HEK293T (cell line): ENCODE data around the gene RFX1.

Experiments used
- BHLHE40 ChIP-seq: fragments of 450-650 bp; IDR thresholded peaks from 2 replicates; pipeline ENCODE4 v1.6.1; 2016; ENCODE audit warnings: mild to moderate bottlenecking, moderate library complexity, borderline replicate concordance
- ELF4 ChIP-seq: fragments of 450-650 bp; IDR thresholded peaks from 2 replicates; pipeline ENCODE4 v1.6.1; 2017; ENCODE audit warnings: antibody characterized with exemption
- FOXK2 ChIP-seq: fragments of 450-650 bp; IDR thresholded peaks from 2 replicates; pipeline ENCODE4 v1.6.1; 2016; ENCODE audit warnings: mild to moderate bottlenecking
- FOXM1 ChIP-seq: fragments of 450-650 bp; IDR thresholded peaks from 2 replicates; pipeline ENCODE4 v1.6.1; 2017; ENCODE audit warnings: mild to moderate bottlenecking, borderline replicate concordance
- HDGF ChIP-seq: fragments of 450-650 bp; IDR thresholded peaks from 2 replicates; pipeline ENCODE4 v1.6.1; 2017; ENCODE audit warnings: antibody characterized with exemption, borderline replicate concordance
- LEF1 ChIP-seq: fragments of 450-650 bp; IDR thresholded peaks from 2 replicates; pipeline ENCODE4 v1.6.1; 2017; ENCODE audit warnings: mild to moderate bottlenecking, borderline replicate concordance
- NFRKB ChIP-seq: fragments of 450-650 bp; IDR thresholded peaks from 2 replicates; pipeline ENCODE4 v1.6.1; 2016; ENCODE audit warnings: mild to moderate bottlenecking, moderate library complexity
- SP1 ChIP-seq: fragments of 450-650 bp; IDR thresholded peaks from 2 replicates; pipeline ENCODE4 v1.6.1; 2017
- SUZ12 ChIP-seq: fragments of 450-650 bp; IDR thresholded peaks from 2 replicates; pipeline ENCODE4 v1.6.1; 2016; ENCODE audit warnings: mild to moderate bottlenecking
- TARDBP ChIP-seq: fragments of 450-650 bp; IDR thresholded peaks from 2 replicates; pipeline ENCODE4 v1.6.1; 2016
- ZNF384 ChIP-seq: fragments of 450-650 bp; IDR thresholded peaks from 2 replicates; pipeline ENCODE4 v1.6.1; 2016

GRCh38 chr19:13929340-13929739 lies 76.8 kb downstream of the RFX1 start:
- TF ChIP-seq TARDBP (no peak), ZNF384 (no peak), FOXK2 (no peak), NFRKB (no peak), SP1 (no peak), BHLHE40 (no peak), LEF1 (no peak), ELF4 (no peak), SUZ12 (no peak), FOXM1 (no peak), HDGF (no peak)
